Measurements from ENCODE around the gene PRKAG3.

DNA sequence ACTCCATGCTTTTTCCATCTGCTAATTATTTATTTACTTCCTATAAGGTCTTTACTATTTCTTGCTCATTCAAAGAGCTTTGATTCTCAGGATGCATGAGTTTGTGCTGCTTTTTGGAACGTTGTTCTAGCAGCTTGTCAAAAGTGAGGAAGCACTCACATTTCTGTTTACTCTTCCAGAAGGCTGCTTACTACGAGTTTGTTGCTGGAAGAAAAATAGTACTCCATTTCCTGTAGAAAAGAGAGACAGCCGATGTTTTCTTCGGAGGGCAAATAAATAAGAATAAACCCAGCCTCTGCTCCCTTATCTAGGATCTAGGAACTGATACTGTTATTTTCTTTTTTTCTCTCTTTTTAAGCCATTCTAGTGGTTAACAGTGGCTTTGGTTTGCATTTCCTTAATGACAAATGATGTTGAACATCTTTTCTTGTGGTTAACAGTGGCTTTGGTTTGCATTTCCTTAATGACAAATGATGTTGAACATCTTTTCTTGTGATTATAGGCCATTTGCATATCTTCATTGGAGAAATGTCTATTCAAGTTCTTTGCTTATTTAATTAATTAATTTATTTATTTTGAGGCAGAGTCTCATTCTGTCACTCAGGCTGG, 29.1 kb downstream of the PRKAG3 start:
- TF ChIP-seq CTCF (IDR thresholded peaks at IDR 0.05; ENCODE audit: low read depth, low read length, missing input control), result no peak
- no peak for TF ChIP-seq RXRA (IDR thresholded peaks at IDR 0.05)
- no peak for TF ChIP-seq JUND (IDR thresholded peaks at IDR 0.05)
- TF ChIP-seq, protein P1, sequence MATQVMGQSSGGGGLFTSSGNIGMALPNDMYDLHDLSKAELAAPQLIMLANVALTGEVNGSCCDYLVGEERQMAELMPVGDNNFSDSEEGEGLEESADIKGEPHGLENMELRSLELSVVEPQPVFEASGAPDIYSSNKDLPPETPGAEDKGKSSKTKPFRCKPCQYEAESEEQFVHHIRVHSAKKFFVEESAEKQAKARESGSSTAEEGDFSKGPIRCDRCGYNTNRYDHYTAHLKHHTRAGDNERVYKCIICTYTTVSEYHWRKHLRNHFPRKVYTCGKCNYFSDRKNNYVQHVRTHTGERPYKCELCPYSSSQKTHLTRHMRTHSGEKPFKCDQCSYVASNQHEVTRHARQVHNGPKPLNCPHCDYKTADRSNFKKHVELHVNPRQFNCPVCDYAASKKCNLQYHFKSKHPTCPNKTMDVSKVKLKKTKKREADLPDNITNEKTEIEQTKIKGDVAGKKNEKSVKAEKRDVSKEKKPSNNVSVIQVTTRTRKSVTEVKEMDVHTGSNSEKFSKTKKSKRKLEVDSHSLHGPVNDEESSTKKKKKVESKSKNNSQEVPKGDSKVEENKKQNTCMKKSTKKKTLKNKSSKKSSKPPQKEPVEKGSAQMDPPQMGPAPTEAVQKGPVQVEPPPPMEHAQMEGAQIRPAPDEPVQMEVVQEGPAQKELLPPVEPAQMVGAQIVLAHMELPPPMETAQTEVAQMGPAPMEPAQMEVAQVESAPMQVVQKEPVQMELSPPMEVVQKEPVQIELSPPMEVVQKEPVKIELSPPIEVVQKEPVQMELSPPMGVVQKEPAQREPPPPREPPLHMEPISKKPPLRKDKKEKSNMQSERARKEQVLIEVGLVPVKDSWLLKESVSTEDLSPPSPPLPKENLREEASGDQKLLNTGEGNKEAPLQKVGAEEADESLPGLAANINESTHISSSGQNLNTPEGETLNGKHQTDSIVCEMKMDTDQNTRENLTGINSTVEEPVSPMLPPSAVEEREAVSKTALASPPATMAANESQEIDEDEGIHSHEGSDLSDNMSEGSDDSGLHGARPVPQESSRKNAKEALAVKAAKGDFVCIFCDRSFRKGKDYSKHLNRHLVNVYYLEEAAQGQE (IDR thresholded peaks at IDR 0.05), result no peak
- no peak for TF ChIP-seq ZBTB33 (IDR thresholded peaks at IDR 0.05)
- TF ChIP-seq SP1 (IDR thresholded peaks at IDR 0.05), result no peak
- no peak for TF ChIP-seq TAF1 (conservative IDR thresholded peaks at IDR 0.05)
- TF ChIP-seq, protein P2, sequence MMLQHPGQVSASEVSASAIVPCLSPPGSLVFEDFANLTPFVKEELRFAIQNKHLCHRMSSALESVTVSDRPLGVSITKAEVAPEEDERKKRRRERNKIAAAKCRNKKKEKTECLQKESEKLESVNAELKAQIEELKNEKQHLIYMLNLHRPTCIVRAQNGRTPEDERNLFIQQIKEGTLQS (IDR thresholded peaks at IDR 0.05), result no peak
